LNCAP (cell line): ENCODE results near the gene IGF1R.

Source experiments
- CTCF ChIP-seq: fragments of 450-650 bp; IDR thresholded peaks from 2 replicates; pipeline ENCODE4 v1.5.1; 2017; ENCODE audit warnings: mild to moderate bottlenecking

IGF1R gene

GRCh38 chr15:98800437-98801233, 152.3 kb downstream of the IGF1R start:
- no peak for TF ChIP-seq CTCF

- no peak for TF ChIP-seq CTCF
Measured at GRCh38 chr15:98801234-98801561, 152.9 kb downstream of the IGF1R start.

- TF ChIP-seq CTCF: no peak
Measured at GRCh38 chr15:98802187-98802586, 153.8 kb downstream of the IGF1R start.

GRCh38 chr15:98803228-98804056, 155.1 kb downstream of the IGF1R start:
- TF ChIP-seq CTCF: no peak

GRCh38 chr15:98804057-98804380, 155.7 kb downstream of the IGF1R start:
- TF ChIP-seq CTCF: peak; percentile 21; the same call in 1 of the 2 replicates

GRCh38 chr15:98805434-98806274, 157.3 kb downstream of the IGF1R start:
- TF ChIP-seq CTCF: peak; percentile 23; the same call in 1 of the 2 replicates

GRCh38 chr15:98806275-98806895, 158.0 kb downstream of the IGF1R start:
- no peak for TF ChIP-seq CTCF
